K562 (cell line): Measurements from ENCODE around the gene HHATL. TPM values are rescaled to one million over a fixed set of nuclear protein-coding genes. Genes with fewer than 3 reads are reported as not detected.

Experiments used
- E2F4 ChIP-seq: sonication (generic); formaldehyde crosslinking; IDR thresholded peaks from 2 replicates; pipeline ENCODE4 v1.8.0; 2022; ENCODE audit warnings: mild to moderate bottlenecking, low read depth, missing genetic modification reagents
- HMG20B ChIP-seq: fragments of 250-450 bp; sonication (Bioruptor Pico); IDR thresholded peaks from 2 replicates; pipeline ENCODE4 v1.5.0; 2021; ENCODE audit warnings: mild to moderate bottlenecking
- PBX2 ChIP-seq, 2 experiments: IDR thresholded peaks in 1 of 2; conservative IDR thresholded peaks in 1 of 2; 2 replicates each; pipeline ENCODE4 v1.6.1; 2016; ENCODE audit warnings: low read depth in 2 of 2, mild to moderate bottlenecking in 1 of 2, missing compliant biosample characterization in 1 of 2, missing genetic modification characterization in 1 of 2, moderate library complexity in 1 of 2
- SFPQ ChIP-seq: fragments of 200-400 bp; formaldehyde crosslinking; IDR thresholded peaks from 2 replicates; pipeline ENCODE4 v1.6.1; 2017; ENCODE audit warnings: mild to moderate bottlenecking, low read depth, low read length, moderate library complexity
- TCF15 ChIP-seq: fragments of 250-450 bp; sonication (Bioruptor Pico); IDR thresholded peaks from 2 replicates; pipeline ENCODE4 v1.8.0; 2022; ENCODE audit warnings: moderate library complexity, mild to moderate bottlenecking, inconsistent platforms
- ZBTB12 ChIP-seq: fragments of 250-450 bp; sonication (Bioruptor Pico); IDR thresholded peaks from 2 replicates; pipeline ENCODE4 v1.4.0; 2020
- polyA plus RNA-seq, 8 experiments: library from polyadenylated mRNA; depleted of rRNA in 4 of 8; stranded (reverse) in 5 of 8; unstranded in 3 of 8; fragments of >200 nt; fragmentation: Nextera tagmentation in 2 of 8; fragmentation: Illumina TruSeq in 1 of 8; extraction: Ambion mirVana in 2 of 8; extraction: Trizol in 1 of 8; gene quantifications; 2 replicates each; pipeline versions ENCODE4 v1.2.1 to v1.2.3, GENCODE V29; 2011 to 2014; ENCODE audit warnings: inconsistent platforms in 1 of 8, missing spikeins in 1 of 8
- total RNA-seq, 7 experiments: library from RNA; depleted of rRNA in 6 of 7; stranded (reverse); fragments of >200 nt in 6 of 7; fragmentation: Illumina TruSeq in 2 of 7; extraction: Trizol in 2 of 7; gene quantifications; 2 replicates each; pipeline versions ENCODE4 v1.2.1 to v1.2.3, GENCODE V29; 2011 to 2021; ENCODE audit warnings: low replicate concordance in 1 of 7

Gene HHATL
- total and polyA plus RNA-seq, 9 of the 15 experiments (the other 6 are each of a cell fraction or from before 2014, with no cell fraction given), result not detected

GRCh38 chr3:42712688-42713372 is 10.2 kb upstream of the HHATL start (continued):
- TF ChIP-seq PBX2 (CRISPR knock-in tag; IDR thresholded peaks at IDR 0.05; ENCODE audit: low read depth) (no peak), PBX2 (tag; conservative IDR thresholded peaks at IDR 0.05; ENCODE audit: low read depth) (no peak), TCF15 (CRISPR knock-in tag) (no peak), HMG20B (CRISPR knock-in tag) (no peak), SFPQ (no peak), ZBTB12 (CRISPR knock-in tag) (no peak), E2F4 (CRISPR knock-in tag) (no peak)
